ENCODE data around the gene CHP1. TPM values are rescaled to one million over a fixed set of nuclear protein-coding genes. Genes with fewer than 3 reads are reported as not detected.
"Not testable (repeated sequence)": the region's sequence is repeated elsewhere in the genome, so short reads cannot be mapped to it uniquely, and the experiment has no call there.

The CHP1 gene
- total RNA-seq, 2 experiments from 2014 or later = 32.4 to 52.4 TPM

GRCh38 chr15:41238100-41238499, 7.0 kb downstream of the CHP1 start:
- Histone ChIP-seq H4K20me1 (ENCODE audit: insufficient read depth, low read length) (no peaks in the 10 kb centered on the region), H3K27ac (ENCODE audit: low read depth, low read length, poor library complexity, severe bottlenecking) (no peak overlapping the region), H3K79me2 (ENCODE audit: insufficient read depth, low read depth, low read length) (no peaks in the 10 kb centered on the region), H2AFZ (ENCODE audit: low read length) (no peak overlapping the region), H3K4me2 (ENCODE audit: low read length) (no peak overlapping the region), H3K9me2 (ENCODE audit: insufficient read depth, low read length) (no peaks in the 10 kb centered on the region), H3K4me3 (ENCODE audit: low read depth, low read length, poor library complexity, severe bottlenecking) (no peak overlapping the region), H3K9me3 (ENCODE audit: low read length) (no peaks in the 10 kb centered on the region), H3K4me1 (ENCODE audit: insufficient read depth, low read length, poor library complexity, severe bottlenecking) (no peaks in the 10 kb centered on the region), H3K36me3 (ENCODE audit: insufficient read depth, low read length) (peaks cover 3% of the 10 kb centered on the region; the same call in 1 of the 2 replicates)
- DNase-seq (ENCODE audit: low spot score) = no peak
- POLR2A ChIA-PET = interaction anchor here (0.6 to 0.7 kb wide), 2 partner anchors 23 to 508 kb away, joined by 4 read pairs; no protein-coding TSS in a partner anchor
- CTCF ChIA-PET (ENCODE audit: unreplicated experiment) = no interaction called here
- BruUV-seq (replicated peaks) = no TSS peak
- intact Hi-C loops (cut with micrococcal nuclease; ENCODE audit: unreplicated experiment) = no loop called here
- TF ChIP-seq CTCF (conservative IDR thresholded peaks at IDR 0.05; ENCODE audit: low read length) (no peak), EZH2phosphoT487 (IDR thresholded peaks at IDR 0.05; ENCODE audit: borderline replicate concordance, low read depth, low read length) (no peak)

GRCh38 chr15:41241221-41241964, 10.3 kb downstream of the CHP1 start:
- no peak for DNase-seq (ENCODE audit: low spot score)
- no peaks in the 10 kb centered on the region for H3K4me1 ChIP-seq (ENCODE audit: insufficient read depth, low read length, poor library complexity, severe bottlenecking)
- ChIA-PET CTCF (ENCODE audit: unreplicated experiment) (no interaction called here), POLR2A (interaction anchor here (0.6 to 1.1 kb wide), 2 partner anchors 18 to 19 kb away, joined by 4 to 8 read pairs; no protein-coding TSS in a partner anchor)
- no peak overlapping the region for H3K4me3 ChIP-seq (ENCODE audit: low read depth, low read length, poor library complexity, severe bottlenecking)
- no peaks in the 10 kb centered on the region for H3K9me3 ChIP-seq (ENCODE audit: low read length)
- no TSS peak for BruUV-seq (replicated peaks)
- H2AFZ ChIP-seq (ENCODE audit: low read length) = no peak overlapping the region
- intact Hi-C loops (cut with micrococcal nuclease; ENCODE audit: unreplicated experiment) = no loop called here
- H3K79me2 ChIP-seq (ENCODE audit: insufficient read depth, low read depth, low read length) = no peaks in the 10 kb centered on the region
- TF ChIP-seq EZH2phosphoT487 (IDR thresholded peaks at IDR 0.05; ENCODE audit: borderline replicate concordance, low read depth, low read length) (no peak), CTCF (conservative IDR thresholded peaks at IDR 0.05; ENCODE audit: low read length) (no peak)
- H3K4me2 ChIP-seq (ENCODE audit: low read length) = no peak overlapping the region
- H3K27ac ChIP-seq (ENCODE audit: low read depth, low read length, poor library complexity, severe bottlenecking) = no peak overlapping the region
- H3K9me2 ChIP-seq (ENCODE audit: insufficient read depth, low read length) = no peaks in the 10 kb centered on the region
- peaks cover 18% of the 10 kb centered on the region; the same call in 1 of the 2 replicates for H3K36me3 ChIP-seq (ENCODE audit: insufficient read depth, low read length)
- H4K20me1 ChIP-seq (ENCODE audit: insufficient read depth, low read length) = no peaks in the 10 kb centered on the region

- not testable (repeated sequence) for H3K27ac ChIP-seq (ENCODE audit: low read depth, low read length, poor library complexity, severe bottlenecking); BruUV-seq (replicated peaks)
Measured at GRCh38 chr15:41250745-41251144, 19.7 kb downstream of the CHP1 start.

More at GRCh38 chr15:41250745-41251144, 19.7 kb downstream of the CHP1 start:
- H3K79me2 ChIP-seq (ENCODE audit: insufficient read depth, low read depth, low read length); H3K4me3 ChIP-seq (ENCODE audit: low read depth, low read length, poor library complexity, severe bottlenecking); H3K9me2 ChIP-seq (ENCODE audit: insufficient read depth, low read length); CTCF ChIA-PET (ENCODE audit: unreplicated experiment); H4K20me1 ChIP-seq (ENCODE audit: insufficient read depth, low read length); H3K9me3 ChIP-seq (ENCODE audit: low read length); DNase-seq (ENCODE audit: low spot score); H2AFZ ChIP-seq (ENCODE audit: low read length); POLR2A ChIA-PET; H3K4me2 ChIP-seq (ENCODE audit: low read length); intact Hi-C loops (cut with micrococcal nuclease; ENCODE audit: unreplicated experiment): not testable (repeated sequence)
- peaks cover 12% of the 10 kb centered on the region for H3K36me3 ChIP-seq (ENCODE audit: insufficient read depth, low read length)
- H3K4me1 ChIP-seq (ENCODE audit: insufficient read depth, low read length, poor library complexity, severe bottlenecking) = peaks cover 11% of the 10 kb centered on the region

Data from OCI-LY7 (cell line).